H9 (cell line): ENCODE results near the gene JARID2. TPM values are rescaled to one million over a fixed set of nuclear protein-coding genes. Genes with fewer than 3 reads are reported as not detected.

Experiments
- DNase-seq: peaks from one replicate; pipeline ENCODE4 v3.0.0-alpha.2; 2017
- H2AFZ ChIP-seq: one replicate; pipeline ENCODE4 v1.6.1; 2013; ENCODE audit warnings: mild to moderate bottlenecking, low read length, control low read depth, moderate library complexity
- H2AK5ac ChIP-seq: 2 replicates; pipeline ENCODE4 v1.6.1; 2013; ENCODE audit warnings: low read length, control low read depth, mixed read lengths; ENCODE audit not compliant: insufficient read length
- H2BK120ac ChIP-seq: one replicate; pipeline ENCODE4 v1.6.1; 2013; ENCODE audit warnings: low read depth, mild to moderate bottlenecking, low read length, control low read depth, inconsistent platforms; ENCODE audit not compliant: poor library complexity, severe bottlenecking
- H2BK12ac ChIP-seq: 2 replicates; pipeline ENCODE4 v1.6.1; 2013; ENCODE audit warnings: low read length, control low read depth, mixed read lengths, low read depth; ENCODE audit not compliant: insufficient read length
- H2BK15ac ChIP-seq: 2 replicates; pipeline ENCODE4 v1.6.1; 2013; ENCODE audit warnings: low read depth, low read length, control low read depth
- H2BK20ac ChIP-seq: one replicate; pipeline ENCODE4 v1.6.1; 2013; ENCODE audit warnings: low read depth, mild to moderate bottlenecking, low read length, control low read depth, inconsistent platforms; ENCODE audit not compliant: poor library complexity, severe bottlenecking
- H2BK5ac ChIP-seq: 2 replicates; pipeline ENCODE4 v1.6.1; 2013; ENCODE audit warnings: low read length, control low read depth, mixed read lengths; ENCODE audit not compliant: insufficient read length
- H3K14ac ChIP-seq: 2 replicates; pipeline ENCODE4 v1.6.1; 2013; ENCODE audit warnings: low read length, control low read depth; ENCODE audit not compliant: insufficient read depth
- H3K18ac ChIP-seq: 2 replicates; pipeline ENCODE4 v1.6.1; 2013; ENCODE audit warnings: low read depth, mild to moderate bottlenecking, mixed read lengths, low read length, control low read depth; ENCODE audit not compliant: insufficient read length
- H3K23ac ChIP-seq: 2 replicates; pipeline ENCODE4 v1.6.1; 2013; ENCODE audit warnings: low read length, control low read depth, mixed read lengths, low read depth; ENCODE audit not compliant: insufficient read length
- H3K23me2 ChIP-seq: 2 replicates; pipeline ENCODE4 v1.6.1; 2013; ENCODE audit warnings: low read depth, mild to moderate bottlenecking, mixed read lengths, low read length, control low read depth; ENCODE audit not compliant: insufficient read length, poor library complexity, severe bottlenecking
- H3K27ac ChIP-seq: 2 replicates; pipeline ENCODE4 v1.5.1; 2013; ENCODE audit warnings: low read length, control low read depth, mixed read lengths, low read depth; ENCODE audit not compliant: insufficient read length
- H3K27me3 ChIP-seq: 2 replicates; pipeline ENCODE4 v1.6.1; 2013; ENCODE audit warnings: low read length, control low read depth, inconsistent platforms; ENCODE audit not compliant: insufficient read depth
- H3K4ac ChIP-seq: 2 replicates; pipeline ENCODE4 v1.6.1; 2013; ENCODE audit warnings: low read depth, mild to moderate bottlenecking, control low read depth, inconsistent platforms, low read length, moderate library complexity
- H3K4me1 ChIP-seq: 2 replicates; pipeline ENCODE4 v1.6.1; 2013; ENCODE audit warnings: low read length, control low read depth, inconsistent platforms; ENCODE audit not compliant: insufficient read depth
- H3K4me2 ChIP-seq: 2 replicates; pipeline ENCODE4 v1.6.1; 2013; ENCODE audit warnings: low read length, control low read depth, mixed read lengths; ENCODE audit not compliant: insufficient read length, insufficient read depth
- H3K56ac ChIP-seq: 2 replicates; pipeline ENCODE4 v1.6.1; 2013; ENCODE audit warnings: low read depth, mild to moderate bottlenecking, mixed read lengths, low read length, control low read depth; ENCODE audit not compliant: insufficient read length
- H3K79me1 ChIP-seq: 2 replicates; pipeline ENCODE4 v1.6.1; 2013; ENCODE audit warnings: low read depth, mild to moderate bottlenecking, moderate library complexity, low read length, control low read depth, inconsistent platforms; ENCODE audit not compliant: insufficient read depth, poor library complexity, severe bottlenecking
- H3K79me2 ChIP-seq: 2 replicates; pipeline ENCODE4 v1.6.1; 2013; ENCODE audit warnings: low read length, control low read depth, inconsistent platforms; ENCODE audit not compliant: insufficient read depth
- H3K9ac ChIP-seq: 2 replicates; pipeline ENCODE4 v1.6.1; 2013; ENCODE audit warnings: low read length, control low read depth, mixed read lengths; ENCODE audit not compliant: insufficient read length; ENCODE audit errors: extremely low read depth
- H3K9me3 ChIP-seq: one replicate; pipeline ENCODE4 v1.6.1; 2013; ENCODE audit warnings: low read depth, low read length, inconsistent platforms; ENCODE audit not compliant: control insufficient read depth
- H3T11ph ChIP-seq: one replicate; pipeline ENCODE4 v1.6.1; 2013; ENCODE audit warnings: mild to moderate bottlenecking, low read length, control low read depth, inconsistent platforms
- H4K20me1 ChIP-seq: one replicate; pipeline ENCODE4 v1.6.1; 2013; ENCODE audit not compliant: control insufficient read depth, insufficient read length, insufficient read depth
- H4K5ac ChIP-seq: 2 replicates; pipeline ENCODE4 v1.6.1; 2013; ENCODE audit warnings: low read depth, mild to moderate bottlenecking, mixed read lengths, low read length, control low read depth; ENCODE audit not compliant: insufficient read length
- H4K8ac ChIP-seq: replicated peaks from 2 replicates; pipeline ENCODE4 v1.6.1; 2013; ENCODE audit warnings: low read length, control low read depth, mixed read lengths, low read depth; ENCODE audit not compliant: insufficient read length
- H4K91ac ChIP-seq: 2 replicates; pipeline ENCODE4 v1.6.1; 2013; ENCODE audit warnings: low read depth, mild to moderate bottlenecking, moderate library complexity, mixed read lengths, low read length, control low read depth; ENCODE audit not compliant: insufficient read length
- H3K27ac Mint-ChIP-seq, 3 experiments: 2 replicates in 2 of 3; 3 replicates in 1 of 3; pipeline ENCODE4 v1.8.0; 2020 to 2021; ENCODE audit warnings: mixed read lengths in 3 of 3, mild to moderate bottlenecking in 1 of 3, moderate library complexity in 1 of 3
- H3K27me3 Mint-ChIP-seq: 2 replicates; pipeline ENCODE4 v1.8.0; 2021; ENCODE audit warnings: low read depth, mild to moderate bottlenecking, moderate library complexity, mixed read lengths
- H3K36me3 Mint-ChIP-seq, 3 experiments: 2 replicates in 2 of 3; 3 replicates in 1 of 3; pipeline ENCODE4 v1.8.0; 2020 to 2021; ENCODE audit warnings: low read depth in 3 of 3, mixed read lengths in 3 of 3; ENCODE audit not compliant: insufficient read depth in 1 of 3
- H3K4me1 Mint-ChIP-seq, 2 experiments: 2 replicates each; pipeline ENCODE4 v1.8.0; 2020; ENCODE audit warnings: mixed read lengths in 2 of 2
- H3K4me3 Mint-ChIP-seq, 2 experiments: 2 replicates in 1 of 2; 3 replicates in 1 of 2; pipeline ENCODE4 v1.8.0; 2020 to 2021; ENCODE audit warnings: mild to moderate bottlenecking in 2 of 2, mixed read lengths in 2 of 2, moderate library complexity in 1 of 2
- H3K9me3 Mint-ChIP-seq, 2 experiments: 2 replicates in 1 of 2; 3 replicates in 1 of 2; pipeline ENCODE4 v1.8.0; 2020; ENCODE audit warnings: mild to moderate bottlenecking in 2 of 2, mixed read lengths in 2 of 2, moderate library complexity in 1 of 2
- WGBS: extraction: QIAGEN DNeasy Blood & Tissue Kit; methylation state at CpG from one replicate; pipeline ENCODE4 v1.1.7; 2013; ENCODE audit warnings: missing lambda C conversion rate, low lambda C conversion rate, mixed read lengths; ENCODE audit not compliant: insufficient read length; ENCODE audit errors: extremely low coverage; 5-methylcytosine and 5-hydroxymethylcytosine counted together
- total RNA-seq: library from RNA; stranded (reverse); gene quantifications from 2 replicates; pipeline ENCODE4 v1.2.1, GENCODE V29; 2021
- TF ChIP-seq, protein P1 (sequence below): fragments of 200-600 bp; sonication (generic); conservative IDR thresholded peaks from 3 replicates; pipeline ENCODE4 v1.8.0; 2021; ENCODE audit warnings: antibody characterized with exemption, mild to moderate bottlenecking

Gene JARID2
- total RNA-seq, 1 experiment from 2014 or later = 174 TPM

DNA sequence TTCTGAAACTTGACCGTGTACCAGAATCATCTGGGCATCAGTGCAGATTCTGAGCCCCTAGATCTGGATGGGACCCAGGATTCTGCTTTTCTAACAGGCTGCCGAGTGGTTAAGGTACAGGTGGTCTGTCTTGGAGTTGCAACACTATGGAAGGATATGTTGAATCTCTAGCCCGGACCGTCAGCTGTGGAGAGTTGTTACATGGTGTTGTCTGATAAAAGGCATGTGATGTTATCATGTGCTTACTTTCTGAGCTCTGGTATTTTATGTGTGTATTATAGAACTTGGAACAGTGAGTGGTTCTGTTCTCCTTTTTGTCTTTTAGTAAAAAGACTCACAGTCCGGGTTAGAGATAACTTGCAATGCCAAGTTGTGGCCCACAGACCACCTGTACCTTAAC, 123.0 kb downstream of the JARID2 start:
- Histone ChIP-seq H3K18ac (no peak overlapping the region), H3K14ac (no peak overlapping the region), H3K79me1 (no peaks in the 10 kb centered on the region), H3K4ac (no peak overlapping the region), H3K23me2 (no peaks in the 10 kb centered on the region), H2BK20ac (no peak overlapping the region), H2BK12ac (no peak overlapping the region), H2BK15ac (no peak overlapping the region), H2AK5ac (no peak overlapping the region), H3K4me2 (no peak overlapping the region), H2AFZ (no peak overlapping the region), H4K8ac (no peak overlapping the region), H4K91ac (no peak overlapping the region), H2BK5ac (no peak overlapping the region), H3T11ph (no peak overlapping the region), H4K20me1 (no peaks in the 10 kb centered on the region), H3K23ac (no peak overlapping the region), H3K9ac (no peak overlapping the region), H3K9me3 (no peaks in the 10 kb centered on the region), H3K4me1 (peaks cover 16% of the 10 kb centered on the region; the same call in 1 of the 2 replicates), H3K27ac (no peak overlapping the region), H3K56ac (no peak overlapping the region), H3K79me2 (peaks cover 96% of the 10 kb centered on the region), H4K5ac (no peak overlapping the region), H3K27me3 (no peaks in the 10 kb centered on the region), H2BK120ac (no peak overlapping the region)
- Mint-ChIP-seq H3K36me3 (no peaks in the 10 kb centered on the region; a peak in 1 of 7 replicates), H3K4me3 (no peak overlapping the region), H3K9me3 (no peaks in the 10 kb centered on the region), H3K27ac (no peak overlapping the region), H3K27me3 (no peaks in the 10 kb centered on the region; the same call in 1 of the 2 replicates), H3K4me1 (peaks cover 39 to 51% of the 10 kb centered on the region in 2 experiments)
- no peak for DNase-seq
- WGBS = no CpG with 5 or more reads among the region's 5 CpGs
- TF ChIP-seq, protein P1, sequence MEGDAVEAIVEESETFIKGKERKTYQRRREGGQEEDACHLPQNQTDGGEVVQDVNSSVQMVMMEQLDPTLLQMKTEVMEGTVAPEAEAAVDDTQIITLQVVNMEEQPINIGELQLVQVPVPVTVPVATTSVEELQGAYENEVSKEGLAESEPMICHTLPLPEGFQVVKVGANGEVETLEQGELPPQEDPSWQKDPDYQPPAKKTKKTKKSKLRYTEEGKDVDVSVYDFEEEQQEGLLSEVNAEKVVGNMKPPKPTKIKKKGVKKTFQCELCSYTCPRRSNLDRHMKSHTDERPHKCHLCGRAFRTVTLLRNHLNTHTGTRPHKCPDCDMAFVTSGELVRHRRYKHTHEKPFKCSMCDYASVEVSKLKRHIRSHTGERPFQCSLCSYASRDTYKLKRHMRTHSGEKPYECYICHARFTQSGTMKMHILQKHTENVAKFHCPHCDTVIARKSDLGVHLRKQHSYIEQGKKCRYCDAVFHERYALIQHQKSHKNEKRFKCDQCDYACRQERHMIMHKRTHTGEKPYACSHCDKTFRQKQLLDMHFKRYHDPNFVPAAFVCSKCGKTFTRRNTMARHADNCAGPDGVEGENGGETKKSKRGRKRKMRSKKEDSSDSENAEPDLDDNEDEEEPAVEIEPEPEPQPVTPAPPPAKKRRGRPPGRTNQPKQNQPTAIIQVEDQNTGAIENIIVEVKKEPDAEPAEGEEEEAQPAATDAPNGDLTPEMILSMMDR = no peak
